ENCODE data around the gene TMOD2. TPM values are rescaled to one million over a fixed set of nuclear protein-coding genes. Genes with fewer than 3 reads are reported as not detected.

The TMOD2 gene
- total RNA-seq, 1 experiment from 2014 or later, result 3.6 TPM

DNA sequence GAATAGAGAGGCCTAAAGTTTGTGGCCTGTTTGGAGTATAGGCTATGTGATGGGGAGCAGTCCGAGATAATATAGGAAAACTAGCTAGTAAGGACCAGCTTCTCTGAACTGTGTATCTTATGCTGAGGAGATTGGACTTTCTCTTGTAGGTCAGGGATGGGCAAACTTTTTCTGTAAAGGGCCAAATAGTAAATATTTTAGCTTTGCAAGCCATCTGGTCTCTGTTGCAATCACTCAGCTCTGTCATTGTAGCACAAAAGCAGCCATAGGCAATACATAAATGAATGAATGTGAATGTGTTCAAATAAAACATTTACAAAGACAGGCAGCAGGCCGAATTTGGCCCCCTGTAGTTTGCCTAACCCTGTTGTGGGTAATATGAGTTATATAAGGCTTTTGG lies 102.6 kb downstream of the TMOD2 start:
- POLR2A ChIA-PET, result interaction anchor here (0.6 kb wide), 1 partner anchor 51 kb away, joined by 3 read pairs; no protein-coding TSS in a partner anchor
- Mint-ChIP-seq H3K27ac (no peak overlapping the region), H3K36me3 (no peaks in the 10 kb centered on the region), H3K9me3 (no peaks in the 10 kb centered on the region), H3K4me1 (peaks cover 38% of the 10 kb centered on the region), H3K27me3 (ENCODE audit: low read depth) (no peaks in the 10 kb centered on the region), H3K4me3 (no peak overlapping the region)
- CTCF ChIA-PET, result interaction anchor here (0.6 to 3.4 kb wide), 7 partner anchors 17 to 225 kb away, joined by 3 to 14 read pairs (median 7); no protein-coding TSS in a partner anchor
- TF ChIP-seq, protein P1, sequence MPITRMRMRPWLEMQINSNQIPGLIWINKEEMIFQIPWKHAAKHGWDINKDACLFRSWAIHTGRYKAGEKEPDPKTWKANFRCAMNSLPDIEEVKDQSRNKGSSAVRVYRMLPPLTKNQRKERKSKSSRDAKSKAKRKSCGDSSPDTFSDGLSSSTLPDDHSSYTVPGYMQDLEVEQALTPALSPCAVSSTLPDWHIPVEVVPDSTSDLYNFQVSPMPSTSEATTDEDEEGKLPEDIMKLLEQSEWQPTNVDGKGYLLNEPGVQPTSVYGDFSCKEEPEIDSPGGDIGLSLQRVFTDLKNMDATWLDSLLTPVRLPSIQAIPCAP (CRISPR knock-in tag; IDR thresholded peaks at IDR 0.05), result no peak
- TF ChIP-seq KAT7 (CRISPR knock-in tag; IDR thresholded peaks at IDR 0.05; ENCODE audit: borderline replicate concordance), result no peak
- TF ChIP-seq, protein P2, sequence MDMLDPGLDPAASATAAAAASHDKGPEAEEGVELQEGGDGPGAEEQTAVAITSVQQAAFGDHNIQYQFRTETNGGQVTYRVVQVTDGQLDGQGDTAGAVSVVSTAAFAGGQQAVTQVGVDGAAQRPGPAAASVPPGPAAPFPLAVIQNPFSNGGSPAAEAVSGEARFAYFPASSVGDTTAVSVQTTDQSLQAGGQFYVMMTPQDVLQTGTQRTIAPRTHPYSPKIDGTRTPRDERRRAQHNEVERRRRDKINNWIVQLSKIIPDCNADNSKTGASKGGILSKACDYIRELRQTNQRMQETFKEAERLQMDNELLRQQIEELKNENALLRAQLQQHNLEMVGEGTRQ (CRISPR knock-in tag; IDR thresholded peaks at IDR 0.05), result no peak
- no peak for TF ChIP-seq CBFB (CRISPR knock-in tag; IDR thresholded peaks at IDR 0.05; ENCODE audit: low read depth)
- no peak for TF ChIP-seq ZNF416 (CRISPR knock-in tag; IDR thresholded peaks at IDR 0.05)
- TF ChIP-seq SMAD4 (CRISPR knock-in tag; IDR thresholded peaks at IDR 0.05), result no peak
- TF ChIP-seq, protein P3, sequence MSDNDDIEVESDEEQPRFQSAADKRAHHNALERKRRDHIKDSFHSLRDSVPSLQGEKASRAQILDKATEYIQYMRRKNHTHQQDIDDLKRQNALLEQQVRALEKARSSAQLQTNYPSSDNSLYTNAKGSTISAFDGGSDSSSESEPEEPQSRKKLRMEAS (CRISPR knock-in tag; IDR thresholded peaks at IDR 0.05), result no peak
- TF ChIP-seq, protein P4, sequence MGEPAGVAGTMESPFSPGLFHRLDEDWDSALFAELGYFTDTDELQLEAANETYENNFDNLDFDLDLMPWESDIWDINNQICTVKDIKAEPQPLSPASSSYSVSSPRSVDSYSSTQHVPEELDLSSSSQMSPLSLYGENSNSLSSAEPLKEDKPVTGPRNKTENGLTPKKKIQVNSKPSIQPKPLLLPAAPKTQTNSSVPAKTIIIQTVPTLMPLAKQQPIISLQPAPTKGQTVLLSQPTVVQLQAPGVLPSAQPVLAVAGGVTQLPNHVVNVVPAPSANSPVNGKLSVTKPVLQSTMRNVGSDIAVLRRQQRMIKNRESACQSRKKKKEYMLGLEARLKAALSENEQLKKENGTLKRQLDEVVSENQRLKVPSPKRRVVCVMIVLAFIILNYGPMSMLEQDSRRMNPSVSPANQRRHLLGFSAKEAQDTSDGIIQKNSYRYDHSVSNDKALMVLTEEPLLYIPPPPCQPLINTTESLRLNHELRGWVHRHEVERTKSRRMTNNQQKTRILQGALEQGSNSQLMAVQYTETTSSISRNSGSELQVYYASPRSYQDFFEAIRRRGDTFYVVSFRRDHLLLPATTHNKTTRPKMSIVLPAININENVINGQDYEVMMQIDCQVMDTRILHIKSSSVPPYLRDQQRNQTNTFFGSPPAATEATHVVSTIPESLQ (CRISPR knock-in tag; IDR thresholded peaks at IDR 0.05), result no peak
- TF ChIP-seq JAZF1 (CRISPR knock-in tag; IDR thresholded peaks at IDR 0.05), result no peak
- TF ChIP-seq SP1 (CRISPR knock-in tag; conservative IDR thresholded peaks at IDR 0.05), result no peak
- TF ChIP-seq ZNF232 (CRISPR knock-in tag; IDR thresholded peaks at IDR 0.05), result no peak
- TF ChIP-seq, protein P5, sequence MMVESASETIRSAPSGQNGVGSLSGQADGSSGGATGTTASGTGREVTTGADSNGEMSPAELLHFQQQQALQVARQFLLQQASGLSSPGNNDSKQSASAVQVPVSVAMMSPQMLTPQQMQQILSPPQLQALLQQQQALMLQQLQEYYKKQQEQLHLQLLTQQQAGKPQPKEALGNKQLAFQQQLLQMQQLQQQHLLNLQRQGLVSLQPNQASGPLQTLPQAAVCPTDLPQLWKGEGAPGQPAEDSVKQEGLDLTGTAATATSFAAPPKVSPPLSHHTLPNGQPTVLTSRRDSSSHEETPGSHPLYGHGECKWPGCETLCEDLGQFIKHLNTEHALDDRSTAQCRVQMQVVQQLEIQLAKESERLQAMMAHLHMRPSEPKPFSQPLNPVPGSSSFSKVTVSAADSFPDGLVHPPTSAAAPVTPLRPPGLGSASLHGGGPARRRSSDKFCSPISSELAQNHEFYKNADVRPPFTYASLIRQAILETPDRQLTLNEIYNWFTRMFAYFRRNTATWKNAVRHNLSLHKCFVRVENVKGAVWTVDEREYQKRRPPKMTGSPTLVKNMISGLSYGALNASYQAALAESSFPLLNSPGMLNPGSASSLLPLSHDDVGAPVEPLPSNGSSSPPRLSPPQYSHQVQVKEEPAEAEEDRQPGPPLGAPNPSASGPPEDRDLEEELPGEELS (CRISPR knock-in tag; IDR thresholded peaks at IDR 0.05), result no peak
- ATAC-seq, result no peak
- no peak for DNase-seq (ENCODE audit: low spot score)

DNA sequence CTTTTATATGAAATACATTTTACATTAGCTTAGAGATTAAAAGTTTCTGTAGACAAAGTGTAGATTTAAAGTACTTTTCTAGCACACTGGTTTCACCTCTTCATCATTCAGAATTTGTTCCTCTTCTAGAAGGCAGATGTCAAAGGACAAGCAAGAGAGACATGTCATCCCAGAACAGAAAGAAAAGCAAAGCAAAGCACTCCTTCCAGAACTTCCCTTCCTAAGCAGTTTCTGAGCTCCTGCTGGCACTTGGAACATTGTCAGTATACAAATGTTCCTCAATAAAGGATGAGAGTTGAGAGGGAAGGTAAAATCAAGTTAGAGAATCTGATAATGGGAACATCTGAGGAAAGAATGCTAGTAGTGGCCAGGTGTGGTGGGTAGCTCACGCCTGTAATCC lies 104.2 kb downstream of the TMOD2 start:
- Mint-ChIP-seq H3K4me1 (peaks cover 38% of the 10 kb centered on the region), H3K27me3 (ENCODE audit: low read depth) (no peaks in the 10 kb centered on the region), H3K4me3 (no peak overlapping the region), H3K27ac (peak overlapping the region; percentile 60), H3K9me3 (no peaks in the 10 kb centered on the region), H3K36me3 (no peaks in the 10 kb centered on the region)
- DNase-seq (ENCODE audit: low spot score), result no peak
- ChIA-PET POLR2A (interaction anchor here (1.2 kb wide), 1 partner anchor 25 kb away, joined by 4 read pairs; no protein-coding TSS in a partner anchor), CTCF (interaction anchor here (0.9 to 2.6 kb wide), 4 partner anchors 17 to 62 kb away, joined by 3 to 11 read pairs (median 6); no protein-coding TSS in a partner anchor)
- ATAC-seq, result 0 out of 2 replicates have a peak, but pooled peaks have one; percentile 18
- TF ChIP-seq NFYB (CRISPR knock-in tag; conservative IDR thresholded peaks at IDR 0.05; ENCODE audit: low read depth) (no peak), SOX15 (CRISPR knock-in tag; IDR thresholded peaks at IDR 0.05) (no peak), GTF2I (CRISPR knock-in tag; conservative IDR thresholded peaks at IDR 0.05) (no peak), HMGA2 (CRISPR knock-in tag; IDR thresholded peaks at IDR 0.05) (no peak)
- TF ChIP-seq, protein P2 (CRISPR knock-in tag; IDR thresholded peaks at IDR 0.05), result no peak
- TF ChIP-seq, protein P6, sequence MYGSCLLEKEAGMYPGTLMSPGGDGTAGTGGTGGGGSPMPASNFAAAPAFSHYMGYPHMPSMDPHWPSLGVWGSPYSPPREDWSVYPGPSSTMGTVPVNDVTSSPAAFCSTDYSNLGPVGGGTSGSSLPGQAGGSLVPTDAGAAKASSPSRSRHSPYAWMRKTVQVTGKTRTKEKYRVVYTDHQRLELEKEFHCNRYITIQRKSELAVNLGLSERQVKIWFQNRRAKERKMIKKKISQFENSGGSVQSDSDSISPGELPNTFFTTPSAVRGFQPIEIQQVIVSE (CRISPR knock-in tag; IDR thresholded peaks at IDR 0.05; ENCODE audit: borderline replicate concordance), result no peak
- TF ChIP-seq, protein P7, sequence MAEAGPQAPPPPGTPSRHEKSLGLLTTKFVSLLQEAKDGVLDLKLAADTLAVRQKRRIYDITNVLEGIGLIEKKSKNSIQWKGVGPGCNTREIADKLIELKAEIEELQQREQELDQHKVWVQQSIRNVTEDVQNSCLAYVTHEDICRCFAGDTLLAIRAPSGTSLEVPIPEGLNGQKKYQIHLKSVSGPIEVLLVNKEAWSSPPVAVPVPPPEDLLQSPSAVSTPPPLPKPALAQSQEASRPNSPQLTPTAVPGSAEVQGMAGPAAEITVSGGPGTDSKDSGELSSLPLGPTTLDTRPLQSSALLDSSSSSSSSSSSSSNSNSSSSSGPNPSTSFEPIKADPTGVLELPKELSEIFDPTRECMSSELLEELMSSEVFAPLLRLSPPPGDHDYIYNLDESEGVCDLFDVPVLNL (CRISPR knock-in tag; IDR thresholded peaks at IDR 0.05; ENCODE audit: borderline replicate concordance, low read depth), result no peak
- TF ChIP-seq, protein P8, sequence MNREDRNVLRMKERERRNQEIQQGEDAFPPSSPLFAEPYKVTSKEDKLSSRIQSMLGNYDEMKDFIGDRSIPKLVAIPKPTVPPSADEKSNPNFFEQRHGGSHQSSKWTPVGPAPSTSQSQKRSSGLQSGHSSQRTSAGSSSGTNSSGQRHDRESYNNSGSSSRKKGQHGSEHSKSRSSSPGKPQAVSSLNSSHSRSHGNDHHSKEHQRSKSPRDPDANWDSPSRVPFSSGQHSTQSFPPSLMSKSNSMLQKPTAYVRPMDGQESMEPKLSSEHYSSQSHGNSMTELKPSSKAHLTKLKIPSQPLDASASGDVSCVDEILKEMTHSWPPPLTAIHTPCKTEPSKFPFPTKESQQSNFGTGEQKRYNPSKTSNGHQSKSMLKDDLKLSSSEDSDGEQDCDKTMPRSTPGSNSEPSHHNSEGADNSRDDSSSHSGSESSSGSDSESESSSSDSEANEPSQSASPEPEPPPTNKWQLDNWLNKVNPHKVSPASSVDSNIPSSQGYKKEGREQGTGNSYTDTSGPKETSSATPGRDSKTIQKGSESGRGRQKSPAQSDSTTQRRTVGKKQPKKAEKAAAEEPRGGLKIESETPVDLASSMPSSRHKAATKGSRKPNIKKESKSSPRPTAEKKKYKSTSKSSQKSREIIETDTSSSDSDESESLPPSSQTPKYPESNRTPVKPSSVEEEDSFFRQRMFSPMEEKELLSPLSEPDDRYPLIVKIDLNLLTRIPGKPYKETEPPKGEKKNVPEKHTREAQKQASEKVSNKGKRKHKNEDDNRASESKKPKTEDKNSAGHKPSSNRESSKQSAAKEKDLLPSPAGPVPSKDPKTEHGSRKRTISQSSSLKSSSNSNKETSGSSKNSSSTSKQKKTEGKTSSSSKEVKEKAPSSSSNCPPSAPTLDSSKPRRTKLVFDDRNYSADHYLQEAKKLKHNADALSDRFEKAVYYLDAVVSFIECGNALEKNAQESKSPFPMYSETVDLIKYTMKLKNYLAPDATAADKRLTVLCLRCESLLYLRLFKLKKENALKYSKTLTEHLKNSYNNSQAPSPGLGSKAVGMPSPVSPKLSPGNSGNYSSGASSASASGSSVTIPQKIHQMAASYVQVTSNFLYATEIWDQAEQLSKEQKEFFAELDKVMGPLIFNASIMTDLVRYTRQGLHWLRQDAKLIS (CRISPR knock-in tag; IDR thresholded peaks at IDR 0.05; ENCODE audit: borderline replicate concordance), result no peak
